K562 (cell line): ENCODE data around the gene SHISAL2A. TPM values are rescaled to one million over a fixed set of nuclear protein-coding genes. Genes with fewer than 3 reads are reported as not detected.

Experiments
- ATAC-seq: fragments of 200-7000 bp; cut with Tn5 transposase; 3 replicates; pipeline ENCODE4 v1.9.1; 2020; ENCODE audit warnings: moderate library complexity
- BruUV-seq: library from RNA; stranded (reverse); fragments of 400-500 nt; replicated peaks from 2 replicates; lab custom pipeline; 2021; lab: Mats Ljungman, UMichigan
- CTCF ChIA-PET: fragments of 300-600 bp; formaldehyde crosslinking; extraction: SDS; loops from one replicate; lab custom pipeline; 2021; ENCODE audit warnings: low intra/inter-chr PET ratio; lab: Yijun Ruan, JAX
- POLR2A ChIA-PET: fragments of 300-600, 350-650 bp; sonication (Branson Sonifier 250); formaldehyde crosslinking; extraction: SDS; loops from one replicate; lab custom pipeline; 2021; ENCODE audit warnings: antibody characterized with exemption, inconsistent platforms; lab: Yijun Ruan, JAX
- DNase-seq, 4 experiments: peaks; one replicate each; pipeline versions ENCODE4 v3.0.0 to v3.0.0-alpha.2; 2011 to 2018; ENCODE audit warnings: low spot score in 3 of 4, mixed read lengths in 3 of 4; ENCODE audit errors: extremely low read depth in 1 of 4
- FAIRE-seq: peaks from 2 replicates; lab custom pipeline; 2011; peaks lifted over from hg19 to GRCh38; lab: Jason Lieb, UNC
- H2AFZ ChIP-seq: 2 replicates; pipeline ENCODE4 v1.6.0; 2011; ENCODE audit warnings: low read depth, low read length, control low read depth, inconsistent platforms
- H3K27ac ChIP-seq: fragments of 200-600 bp; 3 replicates; pipeline ENCODE4 v1.8.0; 2011; ENCODE audit warnings: low read depth, mild to moderate bottlenecking, control low read depth, inconsistent platforms, low read length, moderate library complexity, mixed read lengths; ENCODE audit errors: extremely low read depth
- H3K27me3 ChIP-seq, 2 experiments: fragments of 300-600 bp in 1 of 2; 2 replicates in 1 of 2; 3 replicates in 1 of 2; pipeline versions ENCODE4 v1.6.0 to v1.8.0; 2011; ENCODE audit warnings: inconsistent platforms in 2 of 2, low read length in 2 of 2, mild to moderate bottlenecking in 1 of 2, mixed read lengths in 1 of 2, moderate library complexity in 1 of 2; ENCODE audit not compliant: control insufficient read depth in 2 of 2, insufficient read depth in 2 of 2
- H3K36me3 ChIP-seq: fragments of 300-600 bp; 3 replicates; pipeline ENCODE4 v1.8.0; 2011; ENCODE audit warnings: mild to moderate bottlenecking, low read length, inconsistent platforms; ENCODE audit not compliant: control insufficient read depth, insufficient read depth
- H3K4me1 ChIP-seq, 2 experiments: fragments of 200-600 bp in 1 of 2; replicated peaks in 1 of 2; 2 replicates in 1 of 2; 3 replicates in 1 of 2; pipeline versions ENCODE4 v1.5.1 to v1.8.0; 2011; ENCODE audit warnings: inconsistent platforms in 2 of 2, low read length in 2 of 2, mild to moderate bottlenecking in 1 of 2, mixed read lengths in 1 of 2, moderate library complexity in 1 of 2; ENCODE audit not compliant: control insufficient read depth in 2 of 2, insufficient read depth in 2 of 2
- H3K4me2 ChIP-seq: 2 replicates; pipeline ENCODE4 v1.6.1; 2011; ENCODE audit warnings: low read length, control low read depth, inconsistent platforms, mixed read lengths; ENCODE audit not compliant: insufficient read depth
- H3K4me3 ChIP-seq: fragments of 200-600 bp; sonication (generic), shearing (Covaris generic); 2 replicates; pipeline ENCODE4 v1.5.1; 2016; ENCODE audit warnings: control low read depth, inconsistent platforms
- H3K79me2 ChIP-seq: fragments of 200-600 bp; 3 replicates; pipeline ENCODE4 v1.8.0; 2011; ENCODE audit warnings: low read length, inconsistent platforms; ENCODE audit not compliant: control insufficient read depth, insufficient read depth
- H3K9ac ChIP-seq, 2 experiments: 2 replicates each; pipeline versions ENCODE4 v1.6.0 to v1.6.1; 2011; ENCODE audit warnings: low read depth in 2 of 2, low read length in 2 of 2, control low read depth in 1 of 2, inconsistent platforms in 1 of 2, mild to moderate bottlenecking in 1 of 2, mixed read lengths in 1 of 2; ENCODE audit not compliant: insufficient read depth in 1 of 2
- H3K9me1 ChIP-seq: one replicate; pipeline ENCODE4 v1.6.0; 2011; ENCODE audit warnings: inconsistent platforms, mild to moderate bottlenecking, low read length, moderate library complexity; ENCODE audit not compliant: control insufficient read depth, insufficient read depth
- H3K9me3 ChIP-seq: replicated peaks from 2 replicates; pipeline ENCODE4 v1.5.1; 2011; ENCODE audit warnings: low read depth, low read length, inconsistent platforms; ENCODE audit not compliant: control insufficient read depth, insufficient read depth
- H4K20me1 ChIP-seq: replicated peaks from 2 replicates; pipeline ENCODE4 v1.6.1; 2011; ENCODE audit warnings: low read length, inconsistent platforms, mixed read lengths; ENCODE audit not compliant: control insufficient read depth, insufficient read depth
- FOXP4 ChIP-seq: sonication (generic); formaldehyde crosslinking; IDR thresholded peaks from 2 replicates; pipeline ENCODE4 v1.8.0; 2022; ENCODE audit warnings: mild to moderate bottlenecking, missing genetic modification reagents, borderline replicate concordance
- NFIC ChIP-seq: fragments of 450-650 bp; IDR thresholded peaks from 2 replicates; pipeline ENCODE4 v1.6.1; 2017; ENCODE audit warnings: mild to moderate bottlenecking, inconsistent platforms
- ZBTB9 ChIP-seq: fragments of 450-650 bp; formaldehyde crosslinking; IDR thresholded peaks from 2 replicates; pipeline ENCODE4 v1.4.0; 2020; ENCODE audit warnings: mild to moderate bottlenecking, moderate library complexity
- WGBS: fragments of 100-300 bp; shearing (Covaris generic); methylation state at CpG from one replicate; pipeline ENCODE4 v1.1.6; 2016; ENCODE audit warnings: low coverage, mixed read lengths; ENCODE audit not compliant: insufficient coverage; ENCODE audit errors: missing lambda C conversion rate; 5-methylcytosine and 5-hydroxymethylcytosine counted together
- in situ Hi-C: fragments of 300-500 bp; cut with MboI; formaldehyde crosslinking; loops from 4 replicates; pipeline ENCODE4 v1.15.0; 2018; ENCODE audit warnings: inconsistent platforms, mixed read lengths
- intact Hi-C: fragments of 100-400 bp; cut with micrococcal nuclease; formaldehyde crosslinking; loops from 2 replicates; pipeline ENCODE4 v1.14.2; 2022
- polyA plus RNA-seq, 8 experiments: library from polyadenylated mRNA; depleted of rRNA in 4 of 8; stranded (reverse) in 5 of 8; unstranded in 3 of 8; fragments of >200 nt; fragmentation: Nextera tagmentation in 2 of 8; fragmentation: Illumina TruSeq in 1 of 8; extraction: Ambion mirVana in 2 of 8; extraction: Trizol in 1 of 8; gene quantifications; 2 replicates each; pipeline versions ENCODE4 v1.2.1 to v1.2.3, GENCODE V29; 2011 to 2014; ENCODE audit warnings: inconsistent platforms in 1 of 8, missing spikeins in 1 of 8
- total RNA-seq, 7 experiments: library from RNA; depleted of rRNA in 6 of 7; stranded (reverse); fragments of >200 nt in 6 of 7; fragmentation: Illumina TruSeq in 2 of 7; extraction: Trizol in 2 of 7; gene quantifications; 2 replicates each; pipeline versions ENCODE4 v1.2.1 to v1.2.3, GENCODE V29; 2011 to 2021; ENCODE audit warnings: low replicate concordance in 1 of 7

The SHISAL2A gene
- total and polyA plus RNA-seq, 9 of the 15 experiments (the other 6 are each of a cell fraction or from before 2014, with no cell fraction given) = 0.11 TPM; not detected in 8

DNA sequence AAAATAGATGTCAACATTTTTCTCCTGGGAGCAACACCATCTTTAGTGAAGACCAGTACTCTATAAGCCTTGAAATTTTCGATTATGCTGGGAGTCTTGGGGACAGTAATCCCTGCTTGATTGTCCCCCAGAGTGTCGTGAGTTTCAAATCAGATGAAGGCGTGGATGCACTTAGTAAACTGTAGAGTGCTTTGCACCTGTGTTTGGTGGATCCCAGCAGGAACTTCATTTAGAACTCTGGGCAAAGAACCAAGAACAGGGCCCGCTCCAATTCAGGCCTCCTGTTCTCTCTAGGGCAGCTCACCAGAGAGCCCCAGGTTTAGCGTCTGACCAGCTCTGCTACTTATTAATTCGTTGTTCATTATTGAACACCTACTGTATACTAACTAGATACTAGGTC lies 29.3 kb upstream of the SHISAL2A start:
- CTCF ChIA-PET = no interaction called here
- Histone ChIP-seq H4K20me1 (no peaks in the 10 kb centered on the region), H3K27ac (no peak overlapping the region), H3K9me3 (no peaks in the 10 kb centered on the region), H3K79me2 (no peaks in the 10 kb centered on the region), H3K36me3 (no peaks in the 10 kb centered on the region), H3K27me3 (no peaks in the 10 kb centered on the region), H2AFZ (peak overlapping the region; percentile 63), H3K9ac (no peak overlapping the region), H3K4me3 (no peak overlapping the region), H3K4me1 (no peaks in the 10 kb centered on the region), H3K9me1 (no peaks in the 10 kb centered on the region), H3K4me2 (no peak overlapping the region)
- no peak for ATAC-seq
- WGBS = 37% methylated on average over 6 of the region's 6 CpGs
- POLR2A ChIA-PET = interaction anchor here (0.9 to 1.8 kb wide), 3 partner anchors 8 to 11 kb away, joined by 3 to 8 read pairs (median 5); no protein-coding TSS in a partner anchor
- in situ Hi-C loops (no loop called here), intact Hi-C loops (no loop called here)
- BruUV-seq = no TSS peak
- TF ChIP-seq FOXP4 (CRISPR knock-in tag) = no peak
- TF ChIP-seq ZBTB9 (CRISPR knock-in tag) = no peak
- TF ChIP-seq NFIC = no peak
- no peak for FAIRE-seq
- no peak for DNase-seq
